GM04503 (cell line): ENCODE measurements around the gene SLC8A3.

Source experiments
- DNase-seq: peaks from one replicate; pipeline ENCODE4 v3.0.0-alpha.2; 2012; ENCODE audit warnings: low read depth

Gene SLC8A3

DNA sequence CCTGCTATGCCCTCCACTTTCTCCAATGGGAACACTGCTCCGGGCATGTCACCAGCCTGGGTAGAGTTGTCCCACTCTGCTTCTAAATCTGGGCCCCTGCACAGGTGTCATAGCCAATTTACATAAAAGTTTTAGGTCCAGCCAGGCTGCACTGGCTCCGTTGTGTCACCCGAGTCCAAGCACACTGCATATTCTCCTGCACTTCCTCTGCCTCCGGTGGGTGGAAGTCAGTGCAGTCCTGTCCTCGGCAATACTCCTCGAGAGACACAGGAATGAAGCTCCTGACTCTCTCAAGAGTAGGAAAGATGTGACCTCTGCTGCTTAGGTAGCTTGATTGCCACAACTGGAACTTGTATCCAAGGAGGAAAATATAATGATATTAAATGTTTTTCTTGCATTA is 15.2 kb downstream of the SLC8A3 start:
- DNase-seq: no peak

DNA sequence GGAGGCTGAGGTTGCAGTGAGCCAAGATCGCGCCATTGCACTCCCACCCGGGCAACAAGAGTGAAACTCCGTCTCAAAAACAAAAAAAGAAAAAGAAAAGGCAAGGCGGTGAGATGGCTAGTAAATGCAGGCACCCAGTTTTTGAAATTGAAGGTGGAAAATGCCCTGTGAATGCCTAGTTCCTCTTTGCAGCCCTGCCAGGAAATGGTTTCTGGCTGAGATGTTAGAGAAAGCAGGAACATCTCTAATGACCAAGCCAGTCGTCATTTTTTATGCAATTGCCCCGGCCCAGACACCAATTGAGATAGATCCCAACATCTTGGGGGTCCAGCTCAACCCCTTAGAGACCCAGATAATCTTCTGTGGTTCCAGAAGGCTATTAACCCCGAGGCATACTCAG is 17.0 kb downstream of the SLC8A3 start:
- DNase-seq: no peak

GRCh38 chr14:70170976-70171375 is 17.8 kb downstream of the SLC8A3 start:
- DNase-seq: no peak

GRCh38 chr14:70168406-70168805 is 20.3 kb downstream of the SLC8A3 start:
- DNase-seq: no peak

- no peak for DNase-seq
Observed at GRCh38 chr14:70166530-70167203, 22.1 kb downstream of the SLC8A3 start.

- no peak for DNase-seq
Observed at GRCh38 chr14:70162358-70162757, 26.4 kb downstream of the SLC8A3 start.

DNA sequence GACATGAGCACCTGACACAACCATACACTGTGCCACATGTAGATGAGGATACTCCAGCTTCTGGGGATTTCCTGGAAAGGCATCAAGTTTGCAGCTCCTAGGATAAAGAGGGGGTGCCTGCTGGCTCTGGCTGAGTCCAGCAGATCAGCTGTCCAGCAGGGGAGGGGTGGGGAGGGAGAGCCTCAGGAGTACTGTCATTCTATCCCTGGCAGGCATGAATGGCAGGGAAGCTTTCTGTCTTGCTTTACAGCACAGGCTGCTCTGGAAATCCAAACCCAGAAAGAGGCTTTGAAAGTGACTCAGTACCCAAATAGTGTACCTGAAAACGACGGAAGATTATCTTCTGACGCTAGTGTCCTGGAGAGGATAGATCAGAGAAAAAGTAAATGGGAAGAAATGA is 32.2 kb downstream of the SLC8A3 start:
- DNase-seq: no peak

DNA sequence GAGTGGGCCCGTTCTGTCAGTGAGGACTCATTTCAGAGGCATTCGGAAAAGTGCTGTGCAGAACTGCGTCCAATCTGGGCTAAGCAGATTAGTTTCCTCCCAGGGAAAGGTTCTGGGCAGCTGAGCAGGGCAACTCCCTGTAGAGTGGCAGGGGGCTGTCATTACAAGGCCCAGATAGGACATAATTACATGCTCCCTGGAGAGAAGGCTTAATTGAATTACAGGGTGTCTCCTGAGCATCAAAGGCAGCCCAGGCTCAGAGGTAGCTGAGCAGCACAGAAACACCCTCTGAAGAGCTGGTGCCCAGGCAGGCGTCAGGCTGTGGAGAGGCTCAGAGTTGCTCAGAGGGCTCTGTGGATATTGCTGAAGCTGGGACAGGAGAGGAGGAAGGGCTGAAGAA is 36.0 kb downstream of the SLC8A3 start:
- DNase-seq: no peak

DNA sequence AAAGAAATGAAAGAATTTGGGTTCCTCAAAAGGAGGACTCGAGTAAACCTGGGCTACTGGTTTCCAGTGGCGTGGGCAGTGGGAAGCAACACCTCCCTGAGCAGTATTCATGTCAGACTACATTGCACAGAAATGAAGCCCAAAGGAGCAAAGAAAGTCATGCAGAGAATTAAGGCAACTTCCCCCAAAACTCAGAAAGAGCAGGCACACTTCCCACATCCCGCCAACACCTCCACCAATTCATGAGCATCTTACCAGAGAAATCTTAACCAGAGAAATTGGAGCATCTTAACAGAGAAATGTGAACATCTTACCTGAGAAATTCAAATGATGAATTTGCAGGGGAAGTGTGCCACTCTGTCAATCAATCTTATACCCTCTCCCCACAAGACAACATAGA is 36.7 kb downstream of the SLC8A3 start:
- DNase-seq: no peak

DNA sequence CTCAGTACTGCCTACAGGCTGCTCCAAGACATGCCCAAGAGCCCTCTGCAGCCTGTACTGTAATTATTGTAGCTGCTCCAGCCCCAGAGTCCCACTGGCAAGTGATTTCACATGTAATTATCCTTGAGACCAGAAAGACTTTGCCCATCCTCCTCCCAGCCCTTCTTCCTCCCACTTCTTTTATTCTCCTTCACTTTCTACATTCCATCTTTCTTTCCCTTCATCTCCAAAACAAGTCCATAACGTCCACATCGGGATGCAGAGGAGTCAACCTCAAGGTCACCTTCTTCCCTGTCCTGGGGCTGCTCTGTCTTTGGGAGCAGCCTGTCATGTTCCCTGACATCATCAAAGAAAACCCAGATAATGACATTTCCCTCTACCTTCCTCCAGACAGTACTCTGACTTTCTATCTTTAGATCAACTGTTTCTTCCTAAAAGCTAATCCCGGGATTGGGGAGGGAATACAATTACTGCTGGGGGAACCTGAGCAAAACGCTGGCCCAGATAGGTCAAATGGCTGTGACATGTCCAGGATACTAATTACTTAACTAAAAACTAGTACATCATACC is 39.1 kb downstream of the SLC8A3 start:
- DNase-seq: no peak

DNA sequence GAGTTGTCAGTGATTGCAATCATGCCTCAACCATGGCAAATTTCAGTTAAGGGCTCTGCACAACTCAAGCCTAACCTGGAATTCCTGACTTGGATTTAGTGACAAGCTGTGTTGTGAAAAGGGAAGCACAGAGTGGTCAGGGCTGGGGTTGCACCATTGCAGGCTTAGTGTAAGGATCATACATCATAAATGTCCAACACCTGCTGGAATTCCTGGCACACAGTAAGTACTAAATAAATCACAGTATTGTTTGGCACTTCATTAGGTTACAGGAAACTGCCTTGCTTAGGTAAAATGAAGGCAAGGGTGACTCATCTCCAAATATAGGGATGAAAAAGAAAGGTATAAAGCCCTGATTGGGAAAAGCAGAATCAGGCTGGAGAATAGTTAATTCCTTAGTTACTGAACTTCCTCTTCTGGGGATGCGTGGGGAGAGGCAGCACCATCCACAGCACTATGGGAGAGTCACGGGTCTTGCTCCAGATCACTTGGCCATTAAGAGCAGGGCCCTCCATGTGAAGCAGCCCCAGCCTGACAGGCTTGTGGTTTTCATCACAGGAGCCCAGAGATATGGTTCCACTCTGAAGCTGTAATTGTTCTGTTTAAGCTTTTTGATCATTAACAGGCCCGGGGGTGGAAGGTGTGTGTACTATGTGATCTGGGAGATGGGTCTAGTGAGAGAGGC is 39.7 kb downstream of the SLC8A3 start:
- DNase-seq: no peak

GRCh38 chr14:70148351-70148750 is 40.4 kb downstream of the SLC8A3 start:
- no peak for DNase-seq

- DNase-seq: no peak
Observed at GRCh38 chr14:70144046-70144445, 44.7 kb downstream of the SLC8A3 start.

GRCh38 chr14:70143306-70143705 is 45.4 kb downstream of the SLC8A3 start:
- DNase-seq: no peak

DNA sequence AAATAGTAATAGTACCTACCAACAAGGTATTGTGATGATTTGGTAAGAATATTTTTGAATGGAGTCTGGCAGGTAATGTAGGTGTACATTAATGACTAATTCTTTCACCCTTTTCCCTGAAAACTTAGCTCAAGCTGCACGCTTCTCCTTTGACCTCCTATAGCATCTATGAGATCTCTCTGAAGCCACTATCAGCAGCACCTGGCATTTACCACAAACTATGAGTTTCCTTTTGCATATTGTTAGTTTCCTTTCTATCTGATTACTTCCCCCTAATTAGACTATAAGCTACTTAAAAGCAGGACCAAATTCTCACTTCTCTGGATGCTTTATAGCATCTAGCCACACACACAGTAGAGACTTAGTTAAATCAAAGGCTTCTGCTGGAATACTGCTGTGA is 48.1 kb downstream of the SLC8A3 start:
- DNase-seq: no peak

DNA sequence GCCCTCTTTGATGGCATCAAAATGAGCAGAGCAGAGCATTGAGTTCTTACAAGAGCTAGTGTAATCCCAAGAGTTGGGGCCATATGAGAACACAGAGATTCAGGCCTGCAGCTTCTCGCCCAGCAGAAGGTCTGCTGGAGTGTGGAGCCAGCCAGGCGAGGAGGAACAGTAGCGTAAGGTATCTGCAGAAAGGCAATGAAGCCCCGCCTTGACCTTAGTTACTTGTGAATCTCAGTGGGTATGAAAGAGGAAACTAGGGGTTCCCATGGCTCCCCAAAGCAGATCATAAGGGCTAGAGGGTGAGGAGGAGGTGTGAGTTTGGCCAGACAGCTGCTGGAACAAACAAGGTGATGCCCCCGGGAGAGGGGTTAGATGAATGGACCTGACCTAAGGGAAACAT is 49.4 kb downstream of the SLC8A3 start:
- DNase-seq: no peak

DNA sequence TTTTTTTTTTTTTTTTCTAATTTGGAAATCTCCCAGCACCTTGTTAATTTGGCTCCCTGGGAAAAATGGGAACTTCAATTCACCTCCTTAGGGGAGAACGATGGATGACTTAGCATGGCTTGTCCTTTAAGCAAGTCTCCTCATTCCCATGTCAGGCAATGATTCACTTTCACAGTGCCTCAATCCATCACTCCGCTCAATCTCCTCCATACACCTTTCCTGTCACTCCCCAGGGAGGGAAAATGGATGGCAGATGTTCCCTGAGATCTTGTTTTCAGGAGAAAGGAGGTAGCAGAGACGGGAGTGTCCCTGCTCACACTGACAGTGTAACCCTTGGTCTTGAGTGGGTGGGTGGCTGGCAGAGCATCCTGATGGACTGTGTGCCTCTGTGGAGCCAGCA is 51.0 kb downstream of the SLC8A3 start:
- no peak for DNase-seq

GRCh38 chr14:70133461-70133860 is 55.3 kb downstream of the SLC8A3 start:
- DNase-seq: no peak

GRCh38 chr14:70130482-70130881 is 58.3 kb downstream of the SLC8A3 start:
- no peak for DNase-seq

DNA sequence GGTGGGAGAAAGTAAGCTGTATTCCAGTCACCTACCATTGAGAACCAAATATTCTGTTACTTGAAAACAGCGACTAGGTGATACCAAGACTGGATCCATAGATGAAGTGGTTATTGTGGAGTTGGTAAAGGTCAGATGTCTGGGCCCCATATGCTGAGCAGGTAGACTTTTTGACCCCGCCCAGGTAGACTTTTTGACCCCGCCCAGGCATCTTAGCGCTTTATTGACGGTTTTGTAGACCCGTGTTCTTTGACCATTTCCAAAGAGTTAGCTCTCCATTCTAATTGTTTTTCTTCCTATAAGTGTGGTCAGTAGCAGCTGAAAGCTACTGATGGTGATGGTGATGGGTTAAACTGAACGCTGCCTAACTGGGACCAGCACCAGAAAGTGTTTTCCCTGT is 61.6 kb downstream of the SLC8A3 start:
- DNase-seq: no peak

GRCh38 chr14:70123796-70124195 is 65.0 kb downstream of the SLC8A3 start:
- DNase-seq: no peak

DNA sequence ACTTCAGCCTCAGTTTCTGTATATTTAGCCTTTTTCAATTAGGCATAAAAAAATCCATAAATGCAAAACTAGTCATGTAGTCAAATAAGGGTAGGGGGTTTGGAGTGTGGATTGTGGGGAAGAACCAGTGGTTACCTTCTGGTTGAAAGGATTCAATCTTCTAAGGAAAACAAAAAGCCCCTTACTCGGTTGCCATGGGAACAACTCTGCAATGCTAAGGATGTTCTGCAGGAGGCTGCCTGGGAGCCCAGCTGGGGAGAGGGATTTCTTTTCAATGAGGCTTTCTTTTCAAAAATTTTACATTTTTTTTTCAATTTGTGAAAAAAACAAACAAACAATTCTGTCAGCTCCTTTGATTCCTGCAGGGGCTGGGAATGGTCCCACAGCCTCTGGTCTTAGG is 67.2 kb downstream of the SLC8A3 start:
- DNase-seq: no peak

- no peak for DNase-seq
Observed at GRCh38 chr14:70118064-70118463, 70.7 kb downstream of the SLC8A3 start.

DNA sequence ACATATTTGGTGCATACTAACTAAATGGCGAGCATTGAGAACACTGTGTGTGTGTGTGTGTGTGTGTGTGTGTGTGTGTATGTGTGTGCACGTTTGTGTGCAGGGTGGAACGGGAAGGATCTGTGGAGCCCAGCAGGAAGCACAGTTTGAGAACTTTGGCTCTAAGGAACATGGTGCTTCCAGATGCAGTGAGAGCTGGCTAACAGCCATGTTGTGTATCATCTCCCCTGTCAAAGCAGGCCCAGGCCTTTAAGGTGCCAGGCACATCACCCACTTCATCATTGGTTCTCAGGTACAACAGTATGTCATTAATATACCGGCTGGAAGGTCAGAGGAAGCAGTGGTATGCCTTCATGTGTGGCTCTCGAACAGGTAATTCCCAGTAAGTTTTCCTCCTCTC is 72.5 kb downstream of the SLC8A3 start:
- DNase-seq: no peak
